HUDEP-2 (cell line): ENCODE measurements around the gene MCM10.
A peak's percentile ranks its signal among the peaks of the same experiment; 100 is the strongest.
"Not testable (repeated sequence)": the region's sequence is repeated elsewhere in the genome, so short reads cannot be mapped to it uniquely, and the experiment has no call there.

Source experiments
- DNase-seq, 76 experiments: peaks; one replicate each; lab custom pipeline; 2025; ENCODE audit not compliant: unreplicated experiment in 76 of 76; lab: John Stamatoyannopoulos, UW

The MCM10 gene

DNA sequence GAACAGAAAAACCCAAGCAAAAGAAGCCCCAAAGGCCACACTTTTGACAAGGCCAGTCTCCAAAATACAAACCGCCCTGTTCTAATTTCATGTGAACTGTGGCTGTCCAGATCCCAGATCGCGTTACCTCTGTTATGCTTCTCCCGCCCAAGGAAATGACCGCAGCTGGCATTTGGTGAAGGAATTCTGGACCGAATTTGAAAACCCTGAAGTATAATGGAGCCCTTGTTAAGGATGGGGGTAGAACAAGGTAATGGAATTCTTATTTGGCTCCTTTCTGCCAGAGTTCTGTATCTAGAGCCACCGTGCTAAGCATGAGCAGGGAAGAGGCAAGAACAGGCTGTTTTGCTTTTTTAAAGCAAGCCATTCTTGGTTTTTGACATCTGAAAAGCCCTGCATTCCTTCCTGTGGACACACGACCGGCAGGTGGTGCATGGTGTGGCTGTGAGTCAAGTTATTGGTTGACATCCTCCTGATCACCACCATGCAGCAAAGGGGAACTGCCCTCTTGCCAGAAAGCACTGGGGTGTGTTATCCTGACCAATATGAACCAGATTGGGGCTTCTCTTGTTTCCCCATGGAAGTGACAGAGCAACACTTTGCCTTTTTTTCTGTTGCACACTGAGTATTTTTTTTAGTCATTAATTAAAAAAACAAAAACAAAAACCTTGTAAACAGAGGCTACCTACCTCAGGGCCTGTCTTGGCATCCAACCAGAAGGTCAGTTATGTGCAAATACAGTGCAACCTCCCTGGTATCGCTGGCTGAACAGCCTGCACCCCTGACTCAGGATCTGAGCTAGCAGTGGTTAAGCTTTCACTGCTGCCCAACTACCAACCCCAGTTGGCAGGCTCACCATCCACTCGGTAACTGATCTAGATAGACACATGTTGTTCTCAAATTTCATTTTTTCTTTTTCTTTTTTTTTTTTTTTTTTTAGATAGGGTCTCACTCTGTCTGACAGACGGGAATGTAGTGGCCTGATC lies 58.6 kb downstream of the MCM10 start:
- peak in 22 of 76 experiments; percentile 1 to 65 (median 24) for DNase-seq

DNA sequence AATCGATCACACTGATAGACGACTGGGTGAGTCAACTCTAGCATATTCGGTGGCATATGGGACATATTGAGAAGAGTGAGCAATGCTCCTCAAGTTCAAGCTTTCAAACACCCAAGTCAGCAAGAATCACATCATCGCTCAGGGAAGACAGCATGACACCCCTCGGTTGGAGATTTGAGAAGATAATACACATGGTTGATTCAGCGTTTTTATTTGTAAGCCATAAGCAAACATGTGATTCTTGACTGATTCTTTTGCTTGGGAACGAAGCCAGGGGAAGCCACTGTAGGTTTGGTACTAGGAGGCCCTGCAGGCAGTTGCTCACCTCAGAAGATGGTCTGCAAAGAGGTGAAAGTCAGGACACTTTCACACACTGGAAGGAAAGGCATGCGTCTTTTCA lies 60.2 kb downstream of the MCM10 start:
- no peak for DNase-seq

DNA sequence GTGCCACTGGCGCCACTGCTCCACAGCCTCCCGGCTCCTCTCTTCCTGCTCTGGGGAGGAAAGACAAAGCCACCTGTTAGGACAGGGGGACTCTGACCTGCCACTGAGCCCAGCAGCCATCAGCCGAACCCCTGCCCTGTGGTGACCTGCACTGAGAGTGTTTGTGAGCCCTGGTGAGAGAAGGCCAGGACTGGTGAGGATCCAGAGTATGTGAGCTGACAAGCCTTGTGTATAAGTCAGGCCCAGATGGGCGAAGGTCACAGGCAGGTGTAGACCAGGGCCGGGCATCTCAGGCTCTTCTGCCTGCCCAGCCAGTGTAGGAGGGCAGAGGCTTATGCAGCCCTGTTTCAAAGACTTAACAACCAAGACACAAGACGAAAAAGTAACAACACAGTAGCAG lies 60.8 kb downstream of the MCM10 start:
- no peak for DNase-seq

- no peak for DNase-seq
These were observed 61.2 kb downstream of the MCM10 start for GRCh38 chr10:13222566-13222965.

DNA sequence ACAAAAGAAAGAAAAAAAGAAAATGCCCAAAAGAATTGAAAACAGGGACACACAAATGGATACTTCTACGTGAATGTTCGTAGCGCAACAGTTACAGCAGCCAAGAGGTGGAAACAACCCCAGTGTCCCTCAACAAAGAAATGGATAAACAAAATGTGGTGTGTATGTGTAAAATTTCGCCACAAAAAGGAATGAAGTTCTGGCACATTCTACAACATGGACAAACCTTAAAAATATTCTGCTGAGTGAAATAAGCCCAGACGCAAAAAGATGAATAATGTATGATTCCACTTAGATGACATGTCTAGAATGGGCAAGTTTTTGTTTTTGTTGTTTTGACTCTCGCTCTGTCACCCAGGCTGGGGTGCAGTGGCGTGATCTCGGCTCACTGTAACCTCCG lies 61.9 kb downstream of the MCM10 start:
- DNase-seq: no peak

- no peak for DNase-seq
These were observed 63.0 kb downstream of the MCM10 start for GRCh38 chr10:13224210-13224995.

DNA sequence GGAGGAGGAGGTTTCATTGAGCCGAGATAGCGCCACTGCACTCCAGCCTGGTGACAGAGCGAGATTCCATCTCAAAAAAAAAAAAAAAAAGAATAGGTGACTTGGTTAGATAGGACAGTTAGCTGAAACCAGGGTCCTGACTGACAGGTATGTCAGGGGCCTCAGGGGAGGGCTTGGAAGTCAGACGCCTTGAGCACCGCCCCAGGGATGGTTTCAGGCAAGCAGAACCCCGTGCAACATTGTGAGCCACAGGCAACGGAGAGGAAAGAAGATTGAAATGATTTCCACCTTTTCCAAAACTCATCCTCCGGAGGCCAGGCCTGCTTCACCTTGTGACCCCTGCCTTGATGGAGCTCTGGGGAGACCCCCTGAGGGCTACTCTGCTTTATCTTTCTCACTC lies 64.2 kb downstream of the MCM10 start:
- no peak for DNase-seq

DNA sequence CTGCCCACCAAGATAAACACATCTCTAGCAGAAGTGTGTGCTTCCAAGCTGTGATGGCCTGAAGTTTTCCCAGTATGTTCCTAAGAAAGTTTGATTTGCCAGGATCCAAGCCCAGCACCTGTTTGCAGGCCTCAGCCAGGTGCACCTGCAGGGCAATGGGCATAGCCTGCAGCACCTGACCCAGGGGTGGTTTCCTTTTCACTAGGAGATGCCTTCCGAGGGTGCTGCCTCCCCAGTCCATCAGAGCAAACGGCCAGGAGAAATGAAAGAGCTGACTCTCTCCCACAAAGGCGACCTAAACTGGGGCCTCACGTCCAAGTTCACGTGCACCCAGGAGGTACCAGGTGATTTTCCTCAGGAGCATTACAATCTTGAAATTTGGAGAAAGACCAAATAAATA lies 65.7 kb downstream of the MCM10 start:
- DNase-seq: no peak

DNA sequence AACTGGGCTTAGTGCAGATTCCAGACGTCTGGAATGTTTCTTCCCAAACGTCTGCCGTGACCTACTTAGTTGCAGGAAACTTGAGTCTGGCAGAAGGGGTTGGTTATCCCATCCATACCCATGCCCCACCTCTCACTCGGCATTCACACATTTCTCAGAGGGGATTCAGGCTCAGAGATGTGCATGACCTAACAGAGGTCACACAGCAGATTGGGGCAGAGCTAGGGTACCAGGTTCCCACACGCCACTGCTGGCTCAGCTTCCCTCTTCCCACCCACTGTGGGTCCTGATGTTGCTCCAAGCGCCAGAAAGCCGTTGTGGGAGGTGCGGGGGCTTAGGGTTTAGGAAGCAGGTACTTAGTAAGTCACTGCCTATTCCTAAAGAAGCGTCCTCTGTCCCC lies 69.8 kb downstream of the MCM10 start:
- no peak for DNase-seq

DNA sequence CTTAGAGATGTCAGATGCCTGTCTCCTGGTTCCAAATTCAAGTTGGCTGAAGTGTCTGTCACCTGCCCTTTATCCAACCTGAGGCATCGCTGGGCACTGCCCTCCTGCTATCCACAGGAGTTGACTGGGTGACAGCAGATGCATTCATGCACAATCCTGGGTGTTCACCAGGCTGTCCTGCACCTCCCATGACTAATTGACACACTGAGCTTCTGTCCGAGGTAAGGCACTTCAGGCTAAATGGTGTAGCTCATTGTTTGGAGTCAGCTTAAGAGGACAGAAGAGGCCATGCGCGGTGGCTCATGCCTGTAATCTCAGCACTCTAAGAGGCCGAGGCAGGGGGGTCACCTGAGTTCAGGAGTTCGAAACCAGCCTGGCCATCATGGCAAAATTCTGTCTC lies 70.5 kb downstream of the MCM10 start:
- DNase-seq: no peak

DNA sequence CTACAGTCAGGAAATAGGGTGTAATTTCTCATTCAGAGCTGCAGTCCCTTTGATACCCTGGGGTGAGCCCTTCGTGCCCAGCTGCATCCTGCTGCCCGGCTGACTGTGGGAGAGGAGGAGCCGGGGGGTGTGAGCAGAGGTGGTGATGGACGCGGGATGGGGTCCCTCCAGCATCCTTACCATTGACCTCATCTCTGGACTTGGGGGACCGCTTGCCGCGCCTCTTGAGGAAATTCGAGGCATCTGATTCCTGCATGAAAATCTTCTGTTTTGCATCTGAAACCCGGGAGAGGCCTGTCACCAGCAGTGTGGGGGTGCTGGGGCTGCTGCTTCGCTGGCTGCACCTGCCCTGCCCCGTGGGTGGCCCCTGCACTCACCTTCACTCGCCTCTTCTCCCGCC lies 72.0 kb downstream of the MCM10 start:
- DNase-seq: no peak

- DNase-seq: no peak
These were observed 72.8 kb downstream of the MCM10 start, which contains the start of gene UCMA for GRCh38 chr10:13234172-13234571. Gene UCMA (minus strand): TSS chr10:13234374. CDS start chr10:13234258, 116 bp downstream.

GRCh38 chr10:13234736-13235135 lies 73.4 kb downstream of the MCM10 start:
- DNase-seq: not testable (repeated sequence)

- DNase-seq: no peak
These were observed 75.3 kb downstream of the MCM10 start for GRCh38 chr10:13236638-13237037.

DNA sequence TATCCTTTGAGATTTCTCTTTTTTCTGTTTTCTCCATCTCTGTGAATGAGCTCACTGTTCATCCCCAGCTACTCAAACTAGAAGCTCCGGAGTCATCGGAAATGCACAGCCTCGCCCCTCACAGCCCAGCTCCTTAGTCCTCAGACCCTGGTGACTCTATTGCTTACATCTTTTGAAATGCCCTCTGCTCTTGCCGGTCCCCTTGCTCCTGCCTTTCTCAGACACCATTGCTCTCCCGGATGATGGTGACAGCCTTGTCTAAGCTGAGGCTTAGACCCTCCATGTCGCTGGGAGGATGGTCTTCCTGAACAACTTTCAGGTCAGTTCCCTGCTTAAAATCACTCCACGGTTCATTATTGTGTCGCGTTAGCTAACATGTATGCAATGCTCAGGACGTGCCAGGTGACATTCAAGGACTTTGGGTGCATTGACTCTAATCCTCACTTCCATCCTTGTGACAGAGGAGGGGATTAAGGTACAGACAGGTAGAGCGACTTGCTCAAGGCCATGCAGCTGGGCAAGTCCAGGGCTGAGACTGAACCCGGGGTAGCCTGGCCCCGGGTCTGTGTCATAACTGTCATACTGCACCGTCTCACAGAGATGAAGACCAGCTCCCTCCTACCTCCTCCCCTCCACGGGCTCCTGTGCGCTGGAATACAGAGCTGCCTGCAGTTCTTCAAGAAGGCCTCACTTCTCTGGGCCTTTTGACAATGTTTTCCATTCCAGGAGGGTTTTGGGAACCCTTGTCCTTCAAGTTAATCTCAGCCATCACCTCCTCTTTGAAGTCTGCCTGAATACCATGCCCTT lies 77.1 kb downstream of the MCM10 start:
- peak in 1 of 76 experiments; percentile 5 for DNase-seq

DNA sequence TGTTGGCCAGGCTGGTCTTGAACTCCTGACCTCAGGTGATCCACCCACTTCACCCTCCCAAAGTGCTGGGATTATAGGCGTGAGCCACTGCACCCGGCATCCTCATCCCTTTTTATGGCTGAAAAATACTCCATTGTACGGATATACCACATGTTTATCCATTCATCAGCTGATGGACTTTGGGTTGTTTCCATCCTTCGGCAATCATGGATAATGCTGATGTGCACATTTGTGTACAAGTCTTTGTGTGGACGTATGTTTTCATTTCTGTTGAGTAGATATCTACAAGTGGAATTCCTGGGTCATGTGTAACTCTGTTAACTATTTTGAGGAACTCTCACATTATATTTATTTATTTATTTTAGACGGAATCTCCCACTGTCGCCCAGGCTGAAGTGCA lies 78.6 kb downstream of the MCM10 start:
- no peak for DNase-seq

GRCh38 chr10:13241613-13242012 lies 80.3 kb downstream of the MCM10 start:
- DNase-seq: no peak

DNA sequence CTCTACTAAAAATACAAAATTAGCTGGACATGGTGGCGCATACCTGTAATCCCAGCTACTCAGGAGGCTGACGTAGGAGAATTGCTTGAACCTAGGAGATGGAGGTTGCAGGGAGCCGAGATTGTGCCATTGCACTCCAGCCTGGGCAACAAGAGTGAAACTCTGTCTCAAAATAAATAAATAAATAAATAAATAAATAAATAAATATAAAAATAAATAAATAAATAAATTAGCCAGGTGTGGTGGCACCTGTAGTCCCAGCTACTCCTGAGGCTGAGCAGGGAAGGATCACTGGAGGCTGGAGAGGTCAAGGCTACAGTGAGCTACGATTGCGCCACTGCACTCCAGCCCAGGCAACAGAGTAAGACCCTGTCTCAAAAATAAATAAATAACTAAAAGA lies 80.9 kb downstream of the MCM10 start:
- DNase-seq: not testable (repeated sequence)

DNA sequence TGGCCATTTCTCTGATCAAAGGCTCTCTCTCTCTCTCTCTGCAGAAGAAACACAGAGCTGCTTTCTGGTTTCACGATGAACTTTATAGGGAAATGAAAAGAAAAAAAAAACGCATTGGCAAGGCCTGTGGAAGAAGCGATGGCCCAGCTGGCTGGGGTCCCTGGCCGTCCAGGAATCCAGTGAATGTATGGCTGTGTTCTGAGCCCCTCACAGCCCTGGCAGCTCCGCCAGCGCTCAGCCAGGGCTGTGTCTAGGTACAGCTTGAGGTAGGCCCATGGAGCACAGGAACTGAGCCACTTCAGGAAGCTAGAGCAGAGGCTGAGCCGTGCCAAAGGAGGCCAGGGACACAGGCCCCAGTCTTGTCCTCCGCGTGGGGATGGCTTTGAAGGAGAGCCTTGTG lies 85.9 kb downstream of the MCM10 start:
- no peak for DNase-seq

DNA sequence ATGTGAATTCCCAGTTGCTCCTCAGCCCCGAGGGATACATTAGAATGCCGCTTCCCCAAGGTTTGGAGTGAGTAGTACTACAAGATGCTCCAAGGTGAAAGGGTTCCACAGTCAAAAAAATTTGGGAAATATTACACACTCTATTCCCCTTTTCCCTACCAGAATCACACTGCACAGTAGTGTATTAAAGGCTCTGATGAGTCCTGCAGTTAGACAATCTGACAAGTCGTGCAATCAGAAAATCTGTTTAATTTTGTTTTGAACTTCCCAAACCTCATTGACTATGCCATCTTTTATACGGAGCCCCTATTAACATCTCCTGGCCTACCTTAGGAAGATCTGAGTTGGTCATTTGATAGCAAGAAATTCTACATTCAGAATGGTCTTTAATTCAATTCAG lies 86.4 kb downstream of the MCM10 start:
- no peak for DNase-seq

DNA sequence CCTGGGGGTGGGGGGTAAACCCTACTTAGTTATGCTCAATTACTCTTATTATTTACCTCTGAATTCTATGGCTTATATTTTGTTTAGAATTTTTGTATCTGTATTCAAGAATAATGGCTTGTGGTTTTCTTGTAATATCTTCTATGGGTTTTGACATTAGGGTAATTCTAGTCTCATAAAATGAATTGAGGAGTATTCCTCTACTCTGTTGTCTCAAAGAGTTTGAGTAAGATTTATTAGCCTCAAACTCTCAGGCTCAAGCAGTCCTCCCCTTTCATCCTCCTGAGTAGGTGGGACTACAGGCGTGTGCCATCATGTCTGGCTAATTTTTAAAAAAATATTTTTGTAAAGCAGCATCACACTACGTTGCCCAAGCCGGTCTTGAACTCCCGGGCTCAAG lies 92.4 kb downstream of the MCM10 start:
- no peak for DNase-seq
